Muscle of arm (tissue), 12 donors: ENCODE data around the gene FAM120B. TPM values are rescaled to one million over a fixed set of nuclear protein-coding genes. Genes with fewer than 3 reads are reported as not detected.
"Not testable (repeated sequence)": the region's sequence is repeated elsewhere in the genome, so short reads cannot be mapped to it uniquely, and the experiment has no call there.

Experiments used
- DNase-seq: peaks from one replicate; pipeline ENCODE4 v3.0.0-alpha.2; 2013
- polyA plus RNA-seq, 12 donors: library from polyadenylated mRNA; unstranded; fragments of 120-200 nt; gene quantifications; one replicate each; pipeline ENCODE4 v1.2.1, GENCODE V29; 2013; ENCODE audit not compliant: insufficient read length in 12 of 12

FAM120B gene
- polyA plus RNA-seq, 12 donors = 20.1 to 38.0 (median 27.5) TPM; not detected in 1

DNA sequence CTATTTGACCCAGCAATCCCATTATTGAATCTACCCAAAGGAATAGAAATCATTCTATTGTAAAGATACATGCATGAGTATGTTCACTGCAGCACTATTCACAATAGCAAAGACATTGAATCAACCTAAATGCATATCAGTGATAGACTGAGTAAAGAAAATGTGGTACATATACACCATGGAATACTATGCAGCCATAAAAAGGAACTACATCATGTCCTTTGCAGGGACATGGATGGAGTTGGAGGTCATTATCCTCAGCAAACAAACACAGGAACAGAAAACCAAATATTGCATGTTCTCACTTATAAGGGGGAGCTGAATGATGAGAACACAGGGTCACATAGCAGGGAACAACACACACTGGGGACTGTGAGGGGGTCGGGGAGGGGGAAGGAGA lies 48.6 kb downstream of the FAM120B start:
- DNase-seq = not testable (repeated sequence)

DNA sequence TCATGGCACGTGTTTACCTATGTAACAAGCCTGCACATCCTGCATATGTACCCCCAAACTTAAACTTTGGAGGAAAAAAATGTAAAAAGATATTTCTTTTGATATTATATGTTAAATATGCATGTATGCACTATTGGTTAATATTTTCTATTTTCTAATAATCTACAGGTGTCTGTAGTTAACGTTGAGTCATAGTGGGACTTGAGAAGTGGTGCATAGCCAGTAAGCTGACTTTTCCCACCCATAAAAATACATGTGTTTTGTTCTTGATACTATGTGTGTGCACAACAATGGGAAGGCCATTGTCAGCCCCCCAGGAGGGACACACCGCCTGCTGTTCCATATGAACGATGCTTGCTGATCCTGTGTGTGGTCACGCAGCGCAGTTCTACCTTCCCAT lies 49.1 kb downstream of the FAM120B start:
- DNase-seq = no peak

DNA sequence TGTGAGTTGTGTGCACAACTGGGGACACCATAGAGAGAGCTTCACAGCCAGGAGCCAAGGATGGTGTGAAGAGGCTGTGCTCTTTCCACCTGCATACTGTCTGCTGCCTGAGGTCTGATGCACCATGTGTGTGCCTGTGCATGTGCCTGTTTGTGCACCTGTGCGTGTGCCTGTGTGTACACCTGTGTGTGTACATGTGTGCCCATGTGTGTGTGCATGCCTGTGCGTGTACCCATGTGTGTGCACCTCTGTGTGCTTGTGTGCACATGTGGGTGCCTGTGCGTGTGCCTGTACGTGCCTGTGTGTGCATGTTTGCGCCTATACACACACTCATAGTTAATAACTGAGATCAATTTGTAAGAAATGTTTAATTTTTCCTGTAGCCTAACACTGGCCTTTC lies 51.3 kb downstream of the FAM120B start:
- DNase-seq = no peak

DNA sequence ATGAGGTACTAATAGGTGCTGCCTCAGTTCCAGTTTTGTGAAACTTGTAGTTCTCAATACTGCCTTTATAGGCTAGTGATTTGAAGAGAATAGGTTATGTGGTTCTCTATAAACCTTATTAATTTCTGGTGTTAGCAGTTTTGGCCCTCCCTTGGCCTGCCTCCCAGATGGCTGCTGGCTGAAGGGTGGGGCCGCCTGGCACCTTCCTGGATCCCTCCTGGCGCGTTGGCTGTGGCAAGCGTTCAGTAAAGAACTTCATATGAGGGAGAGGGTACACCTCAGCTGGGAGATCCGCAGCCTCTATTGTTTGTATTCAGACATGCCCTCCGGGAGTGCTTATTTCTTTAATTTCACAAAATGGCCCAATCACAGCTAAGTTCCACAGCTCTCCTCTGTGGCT lies 51.9 kb downstream of the FAM120B start:
- no peak for DNase-seq

DNA sequence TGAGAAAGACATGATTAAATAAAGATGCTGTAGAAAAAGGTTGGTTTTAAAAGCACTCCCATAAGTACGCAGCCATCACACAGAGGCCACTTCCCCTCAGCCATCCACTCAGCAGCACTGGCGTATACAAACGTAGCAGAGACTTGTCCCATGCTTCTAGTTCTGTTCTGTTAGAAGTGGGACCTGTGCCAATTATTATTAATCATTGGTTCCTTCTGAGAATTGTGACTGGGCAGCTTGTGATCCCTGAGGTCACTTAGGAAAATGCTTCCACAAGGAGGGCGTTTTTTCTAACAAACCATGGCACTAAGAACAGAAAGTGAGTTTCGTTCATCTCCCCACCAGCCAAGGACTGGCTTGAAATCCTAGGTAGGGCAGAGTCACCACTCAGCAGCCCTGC lies 53.9 kb downstream of the FAM120B start:
- no peak for DNase-seq

DNA sequence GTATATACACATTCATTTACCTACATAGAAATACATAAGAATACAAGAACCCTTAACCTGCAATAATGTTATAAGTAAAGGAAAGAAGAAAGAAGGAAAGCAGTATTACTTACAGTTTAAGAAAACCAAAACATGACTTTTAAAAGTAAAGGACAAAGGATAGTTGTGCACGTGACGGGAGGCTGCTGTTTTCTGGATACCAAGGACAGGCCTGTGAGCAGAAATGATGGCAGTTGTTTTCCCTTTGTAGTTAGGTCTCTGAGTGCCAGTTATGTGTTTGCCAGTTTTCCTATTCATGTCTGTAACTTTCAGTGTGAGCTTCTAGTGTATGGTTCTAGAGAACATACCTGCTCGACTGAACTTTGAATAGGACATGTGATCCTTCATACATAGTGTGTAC lies 54.8 kb downstream of the FAM120B start:
- DNase-seq = no peak

DNA sequence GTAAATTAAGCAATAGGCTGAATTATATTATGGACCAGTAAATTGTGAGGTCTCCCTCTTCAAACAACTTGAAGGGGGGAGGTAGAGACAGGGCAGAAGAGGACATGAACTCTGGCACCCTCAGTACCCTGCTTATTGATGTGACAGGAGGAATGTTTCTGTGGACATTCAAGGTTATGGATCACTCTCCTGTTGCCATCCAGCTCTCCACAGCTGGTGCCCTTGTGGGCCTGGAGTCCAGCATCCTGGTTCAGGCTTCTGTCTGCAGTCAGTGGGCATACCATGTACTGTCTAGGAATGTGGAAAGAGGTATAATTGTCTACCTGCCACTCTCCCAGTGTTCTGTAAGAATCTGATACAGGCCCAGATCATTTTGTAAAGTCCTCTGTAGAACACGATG lies 55.6 kb downstream of the FAM120B start:
- DNase-seq = no peak

DNA sequence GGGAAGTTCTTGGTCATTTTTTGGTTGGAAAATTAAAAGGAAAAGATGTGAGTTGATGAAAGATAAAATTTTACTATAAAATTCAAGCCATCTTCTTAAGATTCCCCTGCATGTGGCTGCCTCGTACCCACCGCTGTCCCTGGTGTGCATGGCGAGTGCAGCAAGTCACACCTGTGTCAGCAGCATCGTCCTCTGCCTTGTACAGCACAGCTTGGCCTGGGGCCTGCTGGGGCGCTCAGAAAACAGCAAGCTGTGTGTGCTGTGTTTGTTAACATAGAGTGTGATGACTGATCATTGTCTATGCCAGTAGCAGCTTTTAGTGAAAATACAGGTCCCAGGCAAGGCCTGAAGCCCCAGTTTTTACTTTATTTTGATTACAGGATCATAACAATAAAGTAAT lies 56.7 kb downstream of the FAM120B start:
- no peak for DNase-seq

DNA sequence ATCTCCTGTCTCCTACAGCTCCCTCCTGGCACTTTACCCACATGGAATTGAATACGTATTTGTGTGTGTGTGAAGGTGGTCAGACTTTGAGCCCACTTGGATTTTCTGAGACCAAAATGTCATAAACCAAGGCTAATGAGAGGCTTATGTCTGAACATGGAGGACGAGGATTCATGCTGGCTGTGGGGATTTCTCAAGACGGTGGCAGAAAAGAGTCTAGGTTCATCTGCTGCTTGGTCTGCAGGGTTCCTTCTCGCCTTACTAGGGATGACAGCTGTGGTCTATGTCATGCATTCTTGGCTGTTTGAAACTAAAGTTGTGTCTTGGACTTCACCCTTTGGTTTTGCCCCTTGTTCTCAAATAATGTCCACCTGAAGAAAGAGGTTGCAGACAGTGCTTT lies 58.6 kb downstream of the FAM120B start:
- no peak for DNase-seq

DNA sequence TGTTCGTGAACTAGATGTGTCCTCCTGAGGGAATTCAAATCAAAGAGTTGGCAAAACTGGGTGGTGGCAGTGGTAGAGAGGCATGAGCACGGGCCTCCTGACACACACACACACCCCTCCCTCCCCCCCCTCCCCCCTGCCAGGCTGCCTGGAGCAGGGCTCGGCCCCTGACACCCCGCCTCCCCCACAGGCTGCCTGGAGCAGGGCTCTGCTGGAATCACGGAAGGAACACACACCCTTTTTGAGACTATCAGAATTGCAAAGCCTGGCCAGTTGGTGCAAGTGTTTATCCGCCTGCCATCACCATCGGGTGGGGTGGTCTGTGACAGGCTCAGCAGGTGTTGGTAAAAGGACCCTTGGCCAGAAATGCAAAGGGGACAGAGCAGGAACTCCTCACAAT lies 59.0 kb downstream of the FAM120B start:
- DNase-seq = no peak

DNA sequence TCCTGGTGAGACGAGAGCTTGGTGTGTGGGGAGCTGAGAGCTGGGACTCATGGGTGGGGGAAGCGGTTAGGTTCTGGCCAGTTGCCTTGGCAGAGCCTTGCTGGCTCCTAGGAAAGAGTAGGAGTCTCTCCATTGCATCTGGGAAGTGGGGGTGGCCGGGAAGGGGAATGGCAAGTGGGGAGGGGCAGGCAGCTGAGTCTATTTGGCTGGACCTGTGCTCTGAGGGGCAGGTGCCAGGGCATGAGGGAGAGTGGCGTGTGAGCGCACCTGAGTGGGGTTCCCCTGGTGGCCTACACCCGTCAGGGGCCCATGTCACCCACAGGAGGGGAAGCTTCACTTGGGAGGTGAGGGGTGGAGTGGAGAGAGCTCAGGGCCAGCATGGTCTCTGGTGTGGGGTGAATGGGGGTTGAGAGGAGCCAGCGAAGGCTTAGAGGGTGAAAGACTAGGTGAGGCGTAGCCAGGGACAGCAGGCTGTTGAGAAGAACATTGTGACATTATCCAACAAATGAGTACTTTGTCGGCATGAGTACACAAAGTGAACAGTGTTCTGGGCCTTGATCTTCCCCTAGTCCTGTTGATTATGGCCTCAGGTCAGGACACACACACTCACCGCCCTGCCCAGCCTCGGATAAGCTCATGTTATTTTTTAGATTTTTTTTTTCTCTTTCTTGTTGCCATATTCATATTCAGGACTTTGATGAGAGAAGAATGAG lies 59.8 kb downstream of the FAM120B start:
- DNase-seq = no peak

DNA sequence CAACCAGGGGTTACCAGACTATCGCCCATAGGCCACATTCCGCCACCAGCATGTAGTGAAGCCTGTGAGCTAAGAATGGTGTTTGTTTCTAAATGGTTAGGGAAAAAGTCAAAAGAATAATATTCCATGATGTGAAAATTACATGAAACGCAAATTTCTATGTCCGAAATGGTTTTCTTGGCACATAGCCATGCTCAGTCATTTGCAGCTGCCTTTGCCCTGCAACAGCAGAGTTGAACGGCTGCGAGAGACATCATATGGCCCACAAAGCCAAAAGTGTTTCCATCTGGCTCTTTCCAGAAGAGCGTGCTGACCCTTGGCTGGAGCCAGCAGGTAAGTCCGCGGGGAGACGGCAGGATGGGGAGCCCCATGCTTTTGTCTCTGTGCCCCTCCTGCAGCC lies 60.7 kb downstream of the FAM120B start:
- peak; percentile 54 for DNase-seq

DNA sequence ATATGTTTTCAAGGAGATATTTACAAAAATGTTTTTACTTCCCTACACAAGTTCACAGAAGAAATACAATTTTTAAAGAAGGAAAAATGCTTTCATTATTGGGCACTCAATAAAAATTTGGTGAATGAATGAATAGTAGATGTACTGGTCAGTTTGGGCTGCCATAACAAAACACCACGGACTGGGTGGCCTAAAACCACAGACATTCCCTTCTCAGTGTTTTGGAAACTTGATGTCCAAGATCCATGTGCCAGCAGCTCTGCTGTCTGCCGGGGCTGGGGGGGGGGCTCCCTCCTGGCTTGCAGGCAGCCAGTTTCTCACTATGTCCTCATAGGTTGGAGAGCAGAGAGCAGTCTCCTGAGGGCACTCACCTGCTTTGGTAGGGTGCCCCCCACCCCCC lies 62.0 kb downstream of the FAM120B start:
- no peak for DNase-seq

DNA sequence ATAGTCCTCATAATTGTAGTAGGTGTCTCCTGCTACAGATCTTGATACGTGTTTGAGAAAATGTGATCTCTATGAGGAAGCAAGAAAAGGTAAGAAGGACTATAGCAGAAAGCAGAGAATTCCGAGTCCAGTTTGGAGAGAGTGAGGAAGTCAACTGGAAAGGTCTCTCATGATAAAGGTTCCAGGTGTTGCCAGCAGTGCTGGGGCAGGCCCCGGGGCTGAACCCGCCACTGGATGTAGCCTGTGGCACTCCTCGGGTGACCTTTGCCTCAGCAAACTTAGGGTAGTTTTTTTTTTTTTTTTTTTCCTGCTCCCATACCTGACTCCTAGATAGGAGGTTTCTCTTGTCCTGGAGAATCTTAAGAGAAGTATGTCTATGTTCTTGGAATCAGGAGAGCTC lies 62.8 kb downstream of the FAM120B start:
- DNase-seq = no peak

DNA sequence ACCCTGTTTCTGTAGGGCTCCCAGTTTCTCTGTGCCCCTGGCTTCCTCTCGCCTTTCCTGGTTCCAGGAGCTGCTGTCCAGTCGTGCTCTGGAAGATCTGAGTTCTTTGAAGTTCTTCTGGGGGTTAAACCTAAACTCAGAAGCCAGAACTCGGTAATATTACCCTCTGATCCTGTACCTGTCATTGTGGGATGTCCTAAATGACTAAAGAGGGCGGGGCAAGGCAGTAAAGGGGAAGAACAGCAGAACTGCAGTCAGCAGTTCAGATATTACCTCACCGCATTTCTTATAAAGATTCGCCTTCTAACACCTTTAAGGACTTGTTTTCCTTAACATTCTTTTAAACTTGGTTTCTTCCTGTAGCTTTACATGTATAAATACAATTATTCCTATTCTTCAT lies 63.9 kb downstream of the FAM120B start:
- DNase-seq = no peak

DNA sequence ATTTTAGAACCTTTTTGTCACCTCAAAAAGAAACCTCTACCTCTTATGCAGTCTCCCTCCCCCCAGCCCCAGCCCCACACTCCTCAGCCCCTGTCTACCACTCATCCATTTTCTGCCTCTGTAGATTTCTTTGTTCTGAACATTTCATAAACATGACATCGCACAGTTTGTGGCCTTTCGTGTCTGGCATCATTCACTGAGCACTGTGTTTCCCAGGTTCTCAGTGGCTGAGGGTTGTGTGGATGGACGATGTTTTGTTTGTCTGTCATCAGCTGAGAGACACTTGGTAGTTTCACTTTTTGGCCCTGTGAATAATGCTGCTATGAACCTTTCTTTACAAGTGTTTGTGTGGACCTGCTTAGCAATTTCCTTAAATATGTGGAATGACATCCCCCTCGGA lies 64.5 kb downstream of the FAM120B start:
- DNase-seq = no peak

DNA sequence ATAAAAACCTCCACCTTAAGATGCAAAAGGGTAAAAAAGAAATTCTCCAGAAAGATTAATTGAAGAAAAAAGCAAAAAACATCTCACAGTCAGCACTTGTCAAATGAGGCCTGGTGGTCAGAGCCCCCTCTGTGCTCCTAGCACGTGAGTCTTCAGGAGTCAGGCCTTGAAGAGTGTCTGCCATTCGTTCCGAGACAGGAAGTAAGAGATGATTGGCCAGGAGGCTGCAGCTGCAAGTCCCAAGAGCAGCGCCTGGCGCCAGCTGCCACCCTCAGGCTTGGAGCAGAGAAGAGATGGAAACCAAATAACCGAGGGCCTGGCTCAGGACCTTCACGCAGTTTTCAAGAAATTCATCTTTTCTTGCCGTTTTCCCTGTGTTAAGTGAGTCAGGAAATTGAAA lies 65.0 kb downstream of the FAM120B start:
- no peak for DNase-seq

DNA sequence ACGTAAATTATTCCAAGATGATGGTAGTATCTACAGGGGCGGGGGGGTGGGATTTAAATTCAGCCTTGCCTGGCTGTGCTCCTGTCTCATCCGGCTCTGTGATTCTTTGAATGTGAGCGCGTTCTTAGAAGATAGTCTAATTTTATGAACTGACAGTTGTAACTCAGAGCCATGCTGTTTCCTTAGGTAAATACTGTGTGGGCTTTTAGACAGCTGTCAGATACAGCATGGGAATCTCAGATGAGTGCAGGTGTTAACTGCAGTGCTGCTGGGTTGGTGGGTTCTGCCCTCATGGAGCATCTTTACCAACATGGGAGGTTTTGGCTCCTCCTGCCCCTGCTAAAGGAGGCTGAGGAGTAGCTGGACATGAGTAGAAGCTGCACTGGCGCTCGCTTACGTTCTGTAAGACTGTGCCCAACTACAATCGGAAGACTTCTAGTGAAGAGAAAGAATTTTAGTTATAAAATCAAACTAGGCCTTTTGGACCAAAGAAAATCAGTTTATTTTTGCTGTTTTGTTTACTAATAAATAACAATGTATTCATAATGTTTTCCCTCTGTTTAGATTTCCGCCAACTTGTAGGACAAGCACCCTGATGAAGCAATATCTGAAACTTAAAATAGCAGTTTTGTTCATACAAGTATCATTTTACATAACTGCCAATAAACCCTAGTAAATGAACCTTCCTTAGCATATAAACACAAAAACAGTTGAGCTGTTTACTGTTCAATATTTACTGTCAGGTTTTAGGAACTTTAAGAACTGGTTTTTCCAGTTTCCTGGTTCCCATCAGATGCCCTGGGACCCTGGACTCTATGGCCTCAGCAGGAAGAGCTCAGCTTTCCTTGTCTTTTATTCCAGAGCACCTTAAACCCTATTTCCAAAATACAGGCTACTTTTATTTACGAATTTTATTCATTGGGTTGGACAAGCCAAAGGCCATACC lies 66.1 kb downstream of the FAM120B start:
- DNase-seq = no peak

DNA sequence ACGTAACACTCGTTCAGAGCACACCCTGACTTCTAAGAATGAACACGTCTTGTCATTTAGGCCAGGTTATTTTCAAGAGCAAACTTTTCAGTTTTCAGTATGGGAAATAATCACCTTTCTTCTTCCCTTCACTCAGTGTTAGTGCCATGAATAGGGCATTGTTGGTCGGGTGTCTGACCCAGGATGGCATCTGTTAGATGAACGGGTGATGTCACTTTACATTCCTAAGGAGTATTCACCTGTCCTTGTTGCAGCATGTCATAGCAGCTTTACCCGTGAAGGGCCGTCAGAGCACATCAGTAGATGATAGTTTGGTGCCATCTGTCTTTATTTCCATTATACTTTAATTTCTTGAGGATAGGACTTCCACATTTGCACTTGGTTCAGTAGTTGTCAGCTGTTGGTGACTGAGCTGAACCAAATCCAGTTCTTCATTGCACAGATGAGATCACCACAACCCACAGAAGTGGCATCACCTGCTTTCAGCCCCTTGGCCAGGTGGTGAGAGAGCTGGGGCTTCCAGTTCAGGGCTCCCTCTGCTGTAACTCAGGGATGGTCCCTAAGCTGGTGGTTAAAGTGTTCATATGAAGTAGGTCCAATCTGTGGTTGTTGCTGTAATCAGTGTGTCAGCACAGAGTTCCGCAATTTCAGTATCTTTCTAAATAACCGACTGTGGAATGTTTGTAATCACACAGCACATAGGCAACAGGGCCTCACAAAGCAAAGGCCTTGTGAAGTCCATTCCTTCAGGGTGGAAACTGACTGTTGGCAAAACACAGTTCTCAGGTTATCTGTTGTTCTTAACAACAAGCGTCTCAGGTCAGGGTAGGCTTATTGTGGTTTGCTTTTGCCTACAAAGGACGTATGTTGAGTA lies 68.2 kb downstream of the FAM120B start:
- DNase-seq = no peak

DNA sequence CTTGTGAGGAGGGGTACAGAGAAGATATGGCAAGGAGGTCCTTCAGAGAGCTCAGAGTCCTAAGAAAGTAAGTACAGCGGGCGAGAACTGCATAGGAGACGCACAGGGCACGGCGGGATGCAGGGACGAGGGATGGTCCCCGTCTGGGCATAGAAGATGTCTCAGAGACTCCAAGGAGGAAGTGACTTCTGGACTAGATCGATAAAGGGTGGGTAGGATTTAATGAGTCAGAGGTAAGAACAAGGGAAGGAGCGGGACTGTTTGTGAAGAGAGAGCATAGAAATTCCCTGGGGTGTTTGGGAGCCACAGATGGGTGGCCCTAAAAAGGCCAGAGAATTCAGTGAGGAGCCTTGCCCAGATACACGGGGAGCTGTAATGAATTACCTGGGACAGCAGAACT lies 69.1 kb downstream of the FAM120B start:
- DNase-seq = no peak

DNA sequence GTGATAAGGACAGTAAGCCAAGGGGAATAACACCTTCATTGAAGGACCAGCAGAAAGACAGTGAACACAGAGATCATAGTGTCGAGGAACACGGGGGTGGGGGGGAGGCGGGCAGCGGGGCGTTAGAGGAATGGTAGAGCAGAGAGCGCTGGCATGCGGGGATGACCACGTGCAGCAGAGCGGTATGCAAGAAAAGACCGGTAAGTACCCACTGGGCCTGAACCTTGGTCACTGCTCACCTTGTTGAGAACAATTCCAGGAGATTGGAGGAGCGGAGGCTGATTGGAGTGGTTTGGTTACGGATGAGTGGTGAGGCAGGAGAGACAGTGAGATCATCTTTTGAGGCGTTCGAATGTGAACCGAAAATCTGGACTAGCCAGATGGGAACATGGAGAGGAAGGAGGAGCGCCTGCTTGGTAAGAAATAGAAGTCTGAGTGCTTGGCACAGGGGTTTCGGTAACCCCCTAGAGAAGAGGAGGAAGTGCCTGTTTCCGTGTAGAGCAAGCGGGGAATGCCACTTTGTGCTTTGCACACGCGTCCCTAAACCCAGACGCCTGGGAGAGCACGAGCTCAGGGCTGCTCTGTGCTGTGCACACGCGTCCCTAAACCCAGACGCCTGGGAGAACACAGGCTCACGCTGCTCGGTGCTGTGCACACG lies 70.0 kb downstream of the FAM120B start:
- no peak for DNase-seq

DNA sequence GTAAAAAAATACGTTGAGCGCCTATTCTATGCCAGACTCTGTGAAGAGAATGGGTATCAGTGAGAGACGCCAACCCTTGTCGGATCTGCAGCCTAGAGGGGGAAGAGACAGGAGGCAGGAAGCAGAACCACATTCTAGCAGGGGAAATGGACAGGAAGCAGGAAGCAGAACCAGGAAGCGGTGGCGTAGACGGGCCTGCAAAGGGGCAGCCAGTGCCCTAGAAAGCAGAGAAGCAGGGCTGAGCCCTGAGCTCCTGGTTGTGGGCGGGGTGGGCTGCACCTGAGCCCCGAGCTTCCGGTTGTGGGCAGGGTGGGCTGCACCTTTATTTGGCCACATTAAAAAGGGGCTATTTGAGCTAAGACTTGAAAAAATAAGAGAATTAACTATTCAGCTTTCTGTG lies 71.9 kb downstream of the FAM120B start:
- DNase-seq = no peak
